HCT116 (cell line): ENCODE measurements around the gene CLIC4. TPM values are rescaled to one million over a fixed set of nuclear protein-coding genes. Genes with fewer than 3 reads are reported as not detected.
"Not testable (repeated sequence)": the region's sequence is repeated elsewhere in the genome, so short reads cannot be mapped to it uniquely, and the experiment has no call there.

Experiments used
- ATAC-seq: fragments of 200-7000 bp; cut with Tn5 transposase; 2 replicates; pipeline ENCODE4 v1.9.1; 2020; ENCODE audit warnings: mild to moderate bottlenecking, moderate library complexity
- BruUV-seq: library from RNA; stranded (reverse); fragments of 400-500 nt; replicated peaks from 2 replicates; lab custom pipeline; 2021; lab: Mats Ljungman, UMichigan
- CTCF ChIA-PET: fragments of 300-600 bp; sonication (Branson Sonifier 250); formaldehyde crosslinking; loops from one replicate; lab custom pipeline; 2021; ENCODE audit warnings: antibody characterized with exemption; lab: Charles Lee
- POLR2A ChIA-PET: fragments of 300-600, 350-600 bp; sonication (Branson Sonifier 250); formaldehyde crosslinking; loops from one replicate; lab custom pipeline; 2021; ENCODE audit warnings: antibody characterized with exemption; lab: Charles Lee
- RAD21 ChIA-PET, 2 experiments: fragments of 300-600 bp; sonication (Branson Sonifier 250); formaldehyde crosslinking; loops; one replicate each; lab custom pipeline; 2023; ENCODE audit warnings: low total read pairs in 2 of 2; ENCODE audit not compliant: uncharacterized antibody in 2 of 2, unreplicated experiment in 2 of 2, low non-redundant PET in 1 of 2; lab: Charles Lee
- DNase-seq: peaks from one replicate; pipeline ENCODE4 v3.0.0-alpha.2; 2010; ENCODE audit warnings: low read depth, low spot score
- H2AFZ ChIP-seq: fragments of 200-600 bp; shearing (Covaris generic), sonication (generic); 2 replicates; pipeline ENCODE4 v1.6.1; 2017; ENCODE audit warnings: low read depth, mixed run types, mixed read lengths, antibody characterized with exemption, low read length; ENCODE audit not compliant: poor library complexity, severe bottlenecking
- H3K27ac ChIP-seq: 2 replicates; pipeline ENCODE4 v1.5.1; 2012; ENCODE audit warnings: low read depth, low read length
- H3K27me3 ChIP-seq: fragments of 200-600 bp; sonication (generic); 2 replicates; pipeline ENCODE4 v1.6.1; 2016; ENCODE audit warnings: mixed run types, low read length, mixed read lengths; ENCODE audit not compliant: insufficient read depth
- H3K36me3 ChIP-seq, 2 experiments: fragments of 200-500 bp in 1 of 2; fragments of 200-600 bp in 1 of 2; sonication (Bioruptor generic) in 1 of 2; sonication (generic) in 1 of 2; 2 replicates each; pipeline versions ENCODE4 v1.5.1 to v1.6.1; 2014 to 2016; ENCODE audit warnings: low read length in 2 of 2, inconsistent platforms in 1 of 2, mixed read lengths in 1 of 2, mixed run types in 1 of 2; ENCODE audit not compliant: insufficient read depth in 2 of 2, control insufficient read depth in 1 of 2
- H3K4me1 ChIP-seq, 2 experiments: fragments of 200-600 bp in 1 of 2; sonication (generic) in 1 of 2; 2 replicates each; pipeline versions ENCODE4 v1.5.1 to v1.6.1; 2012 to 2017; ENCODE audit warnings: low read length in 2 of 2, inconsistent platforms in 1 of 2, mild to moderate bottlenecking in 1 of 2, mixed read lengths in 1 of 2, mixed run types in 1 of 2, moderate library complexity in 1 of 2; ENCODE audit not compliant: insufficient read depth in 2 of 2, control insufficient read depth in 1 of 2
- H3K4me2 ChIP-seq: fragments of 200-600 bp; sonication (generic); 2 replicates; pipeline ENCODE4 v1.6.1; 2017; ENCODE audit warnings: mixed run types, low read length, mixed read lengths
- H3K4me3 ChIP-seq, 2 experiments: fragments of 200-600 bp in 1 of 2; sonication (generic) in 1 of 2; replicated peaks in 1 of 2; 2 replicates each; pipeline ENCODE4 v1.5.1; 2011 to 2016; ENCODE audit warnings: low read length in 2 of 2, control low read depth in 1 of 2, low read depth in 1 of 2, mild to moderate bottlenecking in 1 of 2, mixed read lengths in 1 of 2, mixed run types in 1 of 2
- H3K79me2 ChIP-seq: fragments of 200-600 bp; sonication (generic); 2 replicates; pipeline ENCODE4 v1.6.1; 2017; ENCODE audit warnings: mild to moderate bottlenecking, mixed run types, low read length, moderate library complexity, mixed read lengths; ENCODE audit not compliant: insufficient read depth
- H3K9ac ChIP-seq: fragments of 200-600 bp; sonication (generic); 2 replicates; pipeline ENCODE4 v1.6.1; 2016; ENCODE audit warnings: low read length, mixed read lengths
- H3K9me2 ChIP-seq: fragments of 200-600 bp; sonication (generic), shearing (Covaris generic); 2 replicates; pipeline ENCODE4 v1.6.1; 2017; ENCODE audit warnings: mixed run types, mild to moderate bottlenecking, moderate library complexity; ENCODE audit not compliant: insufficient read depth
- H3K9me3 ChIP-seq, 2 experiments: fragments of 200-500 bp in 1 of 2; fragments of 200-600 bp in 1 of 2; sonication (Bioruptor generic) in 1 of 2; sonication (generic) in 1 of 2; 2 replicates each; pipeline ENCODE4 v1.6.1; 2014 to 2017; ENCODE audit warnings: low read length in 2 of 2, mixed read lengths in 2 of 2, inconsistent platforms in 1 of 2, low read depth in 1 of 2, mild to moderate bottlenecking in 1 of 2, mixed run types in 1 of 2, moderate library complexity in 1 of 2; ENCODE audit not compliant: control insufficient read depth in 1 of 2, insufficient read depth in 1 of 2
- H4K20me1 ChIP-seq: fragments of 200-600 bp; sonication (generic), shearing (Covaris generic); 2 replicates; pipeline ENCODE4 v1.6.1; 2017; ENCODE audit warnings: mixed run types, mild to moderate bottlenecking, moderate library complexity; ENCODE audit not compliant: insufficient read depth
- intact Hi-C: fragments of 100-400 bp; cut with micrococcal nuclease; formaldehyde crosslinking; loops from 2 replicates; pipeline ENCODE4 v1.10.0; 2022
- total RNA-seq: library from RNA; stranded (reverse); gene quantifications from one replicate; pipeline ENCODE4 v1.2.1, GENCODE V29; 2021; ENCODE audit not compliant: unreplicated experiment
- TF ChIP-seq, protein P1 (sequence below), 3 experiments: fragments of 200-600 bp in 1 of 3; sonication (generic) in 1 of 3; IDR thresholded peaks in 2 of 3; conservative IDR thresholded peaks in 1 of 3; 2 replicates each; pipeline ENCODE4 v1.5.1; 2012 to 2017; ENCODE audit warnings: low read depth in 2 of 3, low read length in 2 of 3, antibody characterized with exemption in 1 of 3, borderline replicate concordance in 1 of 3, control low read depth in 1 of 3, mild to moderate bottlenecking in 1 of 3, mixed read lengths in 1 of 3, mixed run types in 1 of 3, moderate library complexity in 1 of 3; ENCODE audit not compliant: insufficient read depth in 1 of 3
- TF ChIP-seq, protein P2 (sequence below): IDR thresholded peaks from 2 replicates; pipeline ENCODE4 v1.6.1; 2012

Gene CLIC4
- total RNA-seq, 1 experiment from 2014 or later = 77.2 TPM

DNA sequence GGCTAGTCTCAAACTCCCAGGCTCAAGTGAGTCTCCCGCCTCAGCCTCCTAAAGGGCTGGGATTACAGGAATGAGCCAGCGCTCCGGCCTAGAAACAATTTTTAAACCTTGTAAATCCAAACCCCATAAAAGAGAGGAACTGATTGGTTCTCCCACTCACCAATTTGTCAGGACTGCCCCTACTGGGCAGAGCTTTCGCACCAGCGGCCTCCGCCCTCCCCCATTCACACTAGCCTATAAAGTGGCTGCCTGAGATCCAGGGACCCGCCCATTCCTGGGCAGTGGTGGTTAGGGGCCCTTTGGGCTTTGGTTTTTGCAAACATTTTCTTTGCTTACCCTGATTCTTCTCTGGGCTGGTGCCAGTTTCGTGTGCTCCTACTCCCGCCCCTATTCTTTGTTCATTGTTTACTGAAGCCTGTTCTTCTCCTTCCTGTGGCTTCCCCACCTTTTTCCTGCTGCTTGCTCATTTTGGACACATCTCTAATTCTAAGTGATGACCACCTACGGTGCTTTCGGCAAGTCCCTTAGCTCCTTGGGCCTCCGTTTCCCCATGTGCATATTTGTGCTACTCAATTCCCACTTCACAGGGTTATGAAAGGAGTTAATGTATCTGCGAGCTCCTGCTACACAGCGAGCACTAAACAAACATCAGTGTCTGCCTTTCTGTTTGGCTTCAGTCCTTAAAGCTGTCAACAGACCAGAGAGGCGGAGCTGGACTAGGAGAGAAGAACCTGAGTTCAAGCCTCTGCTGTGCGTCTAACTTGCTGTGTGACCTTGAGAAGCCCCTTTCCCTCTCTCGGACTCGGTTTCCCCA, 39.8 kb upstream of the CLIC4 start (continued):
- TF ChIP-seq, protein P1, sequence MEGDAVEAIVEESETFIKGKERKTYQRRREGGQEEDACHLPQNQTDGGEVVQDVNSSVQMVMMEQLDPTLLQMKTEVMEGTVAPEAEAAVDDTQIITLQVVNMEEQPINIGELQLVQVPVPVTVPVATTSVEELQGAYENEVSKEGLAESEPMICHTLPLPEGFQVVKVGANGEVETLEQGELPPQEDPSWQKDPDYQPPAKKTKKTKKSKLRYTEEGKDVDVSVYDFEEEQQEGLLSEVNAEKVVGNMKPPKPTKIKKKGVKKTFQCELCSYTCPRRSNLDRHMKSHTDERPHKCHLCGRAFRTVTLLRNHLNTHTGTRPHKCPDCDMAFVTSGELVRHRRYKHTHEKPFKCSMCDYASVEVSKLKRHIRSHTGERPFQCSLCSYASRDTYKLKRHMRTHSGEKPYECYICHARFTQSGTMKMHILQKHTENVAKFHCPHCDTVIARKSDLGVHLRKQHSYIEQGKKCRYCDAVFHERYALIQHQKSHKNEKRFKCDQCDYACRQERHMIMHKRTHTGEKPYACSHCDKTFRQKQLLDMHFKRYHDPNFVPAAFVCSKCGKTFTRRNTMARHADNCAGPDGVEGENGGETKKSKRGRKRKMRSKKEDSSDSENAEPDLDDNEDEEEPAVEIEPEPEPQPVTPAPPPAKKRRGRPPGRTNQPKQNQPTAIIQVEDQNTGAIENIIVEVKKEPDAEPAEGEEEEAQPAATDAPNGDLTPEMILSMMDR (IDR thresholded peaks at IDR 0.05 in 2 of 3, conservative IDR thresholded peaks at IDR 0.05 in 1 of 3; ENCODE audit: borderline replicate concordance in 1 of 3, insufficient read depth in 1 of 3, low read depth in 2 of 3, low read length in 2 of 3) = no peak
- TF ChIP-seq, protein P2, sequence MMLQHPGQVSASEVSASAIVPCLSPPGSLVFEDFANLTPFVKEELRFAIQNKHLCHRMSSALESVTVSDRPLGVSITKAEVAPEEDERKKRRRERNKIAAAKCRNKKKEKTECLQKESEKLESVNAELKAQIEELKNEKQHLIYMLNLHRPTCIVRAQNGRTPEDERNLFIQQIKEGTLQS = no peak

DNA sequence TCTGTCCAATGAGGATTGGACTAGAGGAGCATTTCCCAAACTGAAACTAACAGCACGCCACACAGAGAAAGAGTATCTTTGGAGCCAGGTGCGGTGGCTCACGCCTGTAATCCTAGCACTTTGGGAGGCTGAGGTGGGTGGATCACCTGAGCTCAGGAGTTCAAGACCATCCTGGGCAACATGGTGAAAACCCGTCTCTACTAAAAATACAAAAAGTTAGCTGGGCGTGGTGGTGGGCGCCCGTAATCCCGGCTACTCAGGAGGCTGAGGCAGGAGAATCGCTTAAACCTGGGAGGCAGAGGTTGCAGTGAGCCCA, 39.2 kb upstream of the CLIC4 start:
- Histone ChIP-seq H3K4me1 (peaks cover 21 to 63% of the 10 kb centered on the region in 2 experiments; a peak in 3 of 4 replicates), H3K27ac (peak overlapping the region; percentile 58), H3K4me2 (peak overlapping the region; percentile 67), H3K9ac (0 out of 2 replicates have a peak overlapping the region, but pooled peaks have one; percentile 34)
- H3K27me3 ChIP-seq, H3K9me3 ChIP-seq, H3K4me3 ChIP-seq, H3K36me3 ChIP-seq, BruUV-seq, H3K79me2 ChIP-seq, RAD21 ChIA-PET, DNase-seq, POLR2A ChIA-PET, ATAC-seq, H2AFZ ChIP-seq, intact Hi-C loops, H3K9me2 ChIP-seq, H4K20me1 ChIP-seq: not testable (repeated sequence)
- CTCF ChIA-PET = interaction anchor here (1.5 to 2.1 kb wide), 2 partner anchors 17 to 39 kb away, joined by 3 to 10 read pairs; partner anchors contain the start of gene CLIC4
